HG02678 (cell line): Measurements from ENCODE around the gene PIGR.
A peak's percentile ranks its signal among the peaks of the same experiment; 100 is the strongest.

ENCODE experiments used
- ATAC-seq: cut with Tn5 transposase; IDR thresholded peaks from one replicate; pipeline ENCODE4 v1.9.1; 2021; ENCODE audit warnings: mild to moderate bottlenecking, moderate library complexity; ENCODE audit not compliant: unreplicated experiment

PIGR gene, protein sequence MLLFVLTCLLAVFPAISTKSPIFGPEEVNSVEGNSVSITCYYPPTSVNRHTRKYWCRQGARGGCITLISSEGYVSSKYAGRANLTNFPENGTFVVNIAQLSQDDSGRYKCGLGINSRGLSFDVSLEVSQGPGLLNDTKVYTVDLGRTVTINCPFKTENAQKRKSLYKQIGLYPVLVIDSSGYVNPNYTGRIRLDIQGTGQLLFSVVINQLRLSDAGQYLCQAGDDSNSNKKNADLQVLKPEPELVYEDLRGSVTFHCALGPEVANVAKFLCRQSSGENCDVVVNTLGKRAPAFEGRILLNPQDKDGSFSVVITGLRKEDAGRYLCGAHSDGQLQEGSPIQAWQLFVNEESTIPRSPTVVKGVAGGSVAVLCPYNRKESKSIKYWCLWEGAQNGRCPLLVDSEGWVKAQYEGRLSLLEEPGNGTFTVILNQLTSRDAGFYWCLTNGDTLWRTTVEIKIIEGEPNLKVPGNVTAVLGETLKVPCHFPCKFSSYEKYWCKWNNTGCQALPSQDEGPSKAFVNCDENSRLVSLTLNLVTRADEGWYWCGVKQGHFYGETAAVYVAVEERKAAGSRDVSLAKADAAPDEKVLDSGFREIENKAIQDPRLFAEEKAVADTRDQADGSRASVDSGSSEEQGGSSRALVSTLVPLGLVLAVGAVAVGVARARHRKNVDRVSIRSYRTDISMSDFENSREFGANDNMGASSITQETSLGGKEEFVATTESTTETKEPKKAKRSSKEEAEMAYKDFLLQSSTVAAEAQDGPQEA

DNA sequence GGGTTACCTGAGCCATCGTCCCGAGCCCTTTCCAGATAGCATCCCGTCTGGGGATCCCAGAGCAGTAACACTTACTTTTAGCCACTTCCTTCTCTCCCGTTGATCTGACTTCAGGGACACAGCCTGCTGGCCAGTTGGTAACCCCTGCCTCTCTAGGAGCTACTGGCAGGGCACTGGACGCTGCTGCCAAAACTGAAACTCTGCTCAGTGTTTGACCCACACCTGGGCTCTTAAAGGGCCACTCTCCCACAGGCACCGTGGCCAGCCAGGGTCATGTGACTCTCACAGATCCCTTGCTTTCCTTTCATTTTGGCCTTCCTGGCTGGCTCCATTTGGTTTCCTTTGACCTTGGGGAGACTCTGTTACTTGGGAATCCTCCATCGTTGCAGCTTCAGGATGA is at the start of gene PIGR:
Gene PIGR (minus strand): TSS at position 206 of the 400 bp plus-strand sequence. CDS start 5,935 bp downstream, outside the sequence.
- no peak for ATAC-seq

DNA sequence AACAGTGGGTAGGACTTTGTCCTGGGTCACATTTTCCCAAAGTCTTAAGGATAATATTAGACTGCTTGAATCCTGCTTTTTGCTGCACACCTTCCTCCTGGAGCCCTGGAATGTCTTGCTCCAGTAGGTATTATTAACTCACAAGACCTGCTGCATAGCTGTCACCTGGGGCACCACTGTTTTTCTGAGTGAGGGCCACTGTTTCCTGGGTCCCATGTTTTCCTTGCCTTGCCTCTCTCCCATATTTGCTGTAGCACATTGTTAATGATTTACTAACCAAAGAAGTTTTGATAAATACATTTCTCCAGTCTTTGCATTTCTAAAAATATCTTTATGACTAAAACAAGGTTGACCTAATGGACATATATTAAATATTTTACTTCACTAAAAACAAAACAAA is 46.5 kb upstream of the PIGR start:
- no peak for ATAC-seq

DNA sequence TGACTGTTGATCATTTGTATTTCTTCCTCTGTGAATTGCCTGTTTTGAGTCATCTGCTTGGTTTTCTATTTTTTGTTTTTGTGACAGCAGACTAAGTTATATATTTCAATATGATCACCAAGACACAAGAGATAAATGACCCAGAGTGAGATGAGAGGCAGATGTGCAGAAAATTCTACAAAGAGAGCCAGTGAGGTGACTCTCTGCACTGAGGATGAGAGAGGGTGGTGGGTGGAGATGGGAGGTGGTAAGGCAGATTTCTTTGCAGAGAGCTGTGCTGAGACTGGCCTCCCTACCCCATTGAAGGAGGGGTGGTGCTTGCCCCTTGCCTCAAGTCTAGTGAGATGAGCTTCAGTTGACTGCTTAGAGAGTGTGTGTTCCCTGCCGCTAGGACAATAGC is 41.6 kb upstream of the PIGR start:
- no peak for ATAC-seq

DNA sequence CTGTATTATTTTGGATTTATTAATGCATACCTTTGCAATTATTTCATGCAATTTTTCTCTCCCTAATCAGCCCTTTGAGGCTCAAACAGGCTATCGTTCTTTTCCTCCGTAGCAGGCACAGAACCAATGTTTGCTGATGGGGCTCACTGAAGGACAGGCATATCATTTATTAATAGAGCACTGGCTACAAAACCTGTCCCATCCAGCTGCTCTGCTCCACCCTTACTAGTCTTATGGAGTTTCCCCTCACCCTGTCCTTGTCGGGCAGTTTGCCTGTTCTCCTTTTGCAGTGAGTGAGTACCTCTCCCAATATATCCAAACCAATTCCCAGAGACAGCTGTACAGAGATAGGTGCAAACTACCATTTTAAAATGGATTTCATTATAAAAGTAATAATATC is 40.6 kb upstream of the PIGR start:
- ATAC-seq = no peak

DNA sequence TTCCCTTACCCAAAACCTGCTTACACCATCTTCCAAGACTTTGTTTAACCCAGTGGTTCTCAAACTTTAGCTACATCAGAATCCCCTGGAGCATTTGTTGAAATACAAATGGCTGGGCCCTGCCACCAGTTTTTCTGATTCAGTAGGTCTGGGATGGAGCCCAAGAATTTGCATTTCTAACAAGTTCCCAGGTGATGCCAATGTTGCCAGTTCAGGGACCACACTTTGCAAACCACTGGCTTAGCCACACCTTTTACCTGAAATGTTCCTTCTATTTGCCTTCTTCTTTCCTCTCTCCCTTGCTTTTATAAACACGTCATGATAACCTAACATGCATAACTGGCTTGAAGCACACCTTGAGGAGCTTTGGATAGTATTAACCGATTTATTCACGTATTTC is 40.1 kb upstream of the PIGR start:
- no peak for ATAC-seq

DNA sequence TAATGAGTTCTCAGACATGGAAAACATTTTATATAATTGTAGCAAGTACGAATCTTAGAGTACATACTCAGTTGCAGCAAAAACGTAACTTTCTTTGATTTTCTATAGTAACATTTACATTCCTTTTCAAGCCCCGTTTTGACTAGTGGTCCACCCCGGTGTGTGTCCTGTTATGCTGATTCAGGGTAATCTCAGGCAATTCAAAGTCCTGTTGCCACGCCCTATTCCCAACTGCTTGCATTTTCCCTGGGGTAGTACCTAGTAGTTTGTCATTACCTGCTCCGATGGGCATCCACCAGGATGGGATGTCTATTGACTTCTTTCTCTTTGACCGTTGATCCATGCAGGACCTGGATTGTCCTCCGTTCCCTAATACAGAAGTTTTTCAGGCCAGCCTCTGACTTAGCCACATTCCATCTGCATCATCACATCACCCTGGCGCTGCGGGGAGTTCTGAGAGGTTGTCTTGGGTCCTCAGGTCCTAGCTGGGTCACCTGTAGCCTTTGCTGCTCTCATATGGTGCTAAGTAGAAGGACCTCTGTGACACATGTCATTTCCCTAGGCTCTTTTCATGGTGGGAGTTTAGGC is 39.0 kb upstream of the PIGR start:
- no peak for ATAC-seq

DNA sequence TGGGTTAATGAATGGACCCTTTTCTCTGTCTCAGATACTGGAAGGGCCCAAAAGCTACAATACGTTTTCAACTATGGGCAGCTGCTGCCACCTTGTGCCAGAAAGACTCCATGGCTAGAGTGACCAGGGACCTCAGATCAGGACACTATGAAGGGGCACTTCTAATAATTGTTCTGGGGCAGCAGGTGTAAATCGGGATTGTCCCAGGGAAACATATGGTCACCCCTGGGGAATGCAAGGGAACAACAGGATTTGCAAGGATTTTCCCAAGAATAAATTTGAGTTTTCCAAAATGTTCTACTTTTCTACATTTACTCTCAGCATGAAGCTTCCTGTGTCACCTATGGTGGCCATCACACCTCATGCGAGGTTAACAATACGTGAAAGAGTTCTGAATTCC is 36.0 kb upstream of the PIGR start:
- peak; percentile 65 for ATAC-seq

DNA sequence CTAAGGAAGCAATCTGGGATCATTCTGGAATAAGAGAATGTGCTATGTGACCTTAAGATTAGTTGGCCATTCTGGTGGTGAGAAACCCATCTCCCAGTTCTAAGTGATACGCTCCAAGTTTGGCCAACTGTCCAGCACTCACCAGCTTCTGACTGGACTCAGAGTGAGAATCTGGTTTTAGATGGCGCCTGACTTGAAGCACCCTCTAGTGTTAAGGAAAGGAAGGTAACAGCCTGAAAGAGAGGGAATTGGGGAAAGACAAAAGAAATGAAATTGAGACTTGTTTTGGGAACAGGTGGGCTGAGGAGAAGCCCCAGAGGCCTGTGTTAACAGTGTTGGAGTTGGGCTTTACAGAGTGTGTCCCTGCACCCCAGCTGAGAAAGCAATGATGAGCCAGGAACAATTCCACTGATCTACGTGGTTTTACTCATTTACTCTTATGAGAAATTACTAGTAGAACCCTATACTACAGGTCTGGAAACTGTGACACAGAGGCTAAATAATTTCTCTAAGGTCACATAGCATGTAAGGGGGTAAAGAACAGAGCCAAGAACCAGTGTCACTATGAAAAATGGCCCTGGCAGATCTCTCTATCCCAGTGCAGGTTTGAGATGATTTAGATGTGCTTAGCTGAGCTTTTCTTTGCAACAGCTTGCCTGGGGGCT is 33.2 kb upstream of the PIGR start:
- ATAC-seq = no peak

DNA sequence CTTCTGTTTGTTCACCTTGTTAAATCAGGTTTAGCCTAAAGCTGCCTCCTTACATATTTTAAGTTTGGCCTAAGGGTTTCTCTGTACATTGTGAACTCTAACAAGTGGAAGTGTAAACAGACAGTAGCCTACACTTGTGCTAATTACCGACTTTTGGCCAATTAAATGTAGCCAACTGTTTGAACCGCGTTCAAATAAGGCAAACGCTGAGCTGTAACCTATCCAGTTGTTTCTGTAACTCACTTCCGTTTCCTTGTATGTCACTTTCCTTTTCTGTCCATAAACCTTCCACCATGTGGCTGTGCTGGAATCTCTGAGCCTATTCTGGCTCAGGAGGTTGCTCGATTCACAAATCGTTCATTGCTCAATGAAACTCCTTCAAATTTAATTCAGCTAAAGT is 32.0 kb upstream of the PIGR start:
- ATAC-seq = no peak

DNA sequence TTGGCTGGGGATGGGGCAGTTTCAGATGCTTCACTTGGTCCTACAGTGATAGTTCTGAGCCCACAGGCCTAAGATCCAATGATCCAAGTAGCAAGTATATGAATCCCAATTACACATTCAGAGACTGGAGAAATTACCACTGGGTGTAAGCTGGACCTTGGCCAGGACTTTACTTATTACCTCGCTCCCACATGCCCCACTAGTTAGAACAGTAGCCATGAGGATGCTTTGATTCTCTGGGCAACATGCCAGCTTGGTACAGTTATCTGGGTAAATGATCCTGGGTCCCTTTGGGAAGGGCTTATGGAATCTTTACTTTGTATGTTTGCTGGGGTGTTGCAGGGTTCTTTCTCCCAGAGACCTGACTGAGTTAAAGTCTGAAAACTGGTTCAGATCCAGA is 29.0 kb upstream of the PIGR start:
- ATAC-seq = no peak

DNA sequence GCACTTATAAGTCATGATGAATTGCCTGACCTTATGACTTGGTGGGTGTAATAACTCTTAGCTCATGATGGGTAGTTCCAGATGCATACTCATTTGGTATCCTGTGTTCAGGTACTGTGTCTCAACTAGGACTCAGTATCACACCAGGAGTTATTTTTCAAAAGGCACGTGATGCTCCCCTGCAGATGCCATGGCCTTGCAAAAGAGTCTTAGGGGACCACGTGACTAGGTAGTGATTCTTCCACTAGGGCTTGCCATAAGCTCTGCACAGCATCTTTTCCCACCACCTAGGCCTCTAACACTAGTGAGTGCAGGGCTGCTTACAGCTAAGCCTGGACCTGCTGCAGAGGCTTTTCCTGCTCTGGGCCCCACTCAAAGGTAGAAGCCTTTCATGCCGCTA is 27.9 kb upstream of the PIGR start:
- ATAC-seq = no peak

DNA sequence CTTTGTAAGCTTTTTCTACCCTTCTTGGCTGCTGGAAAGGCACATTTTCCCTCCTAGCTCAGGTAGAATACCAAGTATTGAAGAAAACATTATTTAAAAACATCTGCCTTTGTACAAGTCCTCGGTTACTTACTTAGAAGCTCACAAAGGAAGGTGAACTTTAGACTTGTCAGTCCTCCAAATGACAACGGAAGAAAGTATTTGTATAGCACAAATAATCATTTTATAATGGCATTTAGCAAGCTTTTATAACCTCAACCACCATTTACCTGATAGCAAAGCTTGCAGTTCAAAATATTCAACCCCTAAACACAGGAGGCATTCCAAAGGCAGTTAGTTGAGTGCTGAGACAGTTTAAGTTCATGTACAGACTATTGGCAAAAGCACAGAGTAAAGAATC is 26.5 kb upstream of the PIGR start:
- no peak for ATAC-seq

DNA sequence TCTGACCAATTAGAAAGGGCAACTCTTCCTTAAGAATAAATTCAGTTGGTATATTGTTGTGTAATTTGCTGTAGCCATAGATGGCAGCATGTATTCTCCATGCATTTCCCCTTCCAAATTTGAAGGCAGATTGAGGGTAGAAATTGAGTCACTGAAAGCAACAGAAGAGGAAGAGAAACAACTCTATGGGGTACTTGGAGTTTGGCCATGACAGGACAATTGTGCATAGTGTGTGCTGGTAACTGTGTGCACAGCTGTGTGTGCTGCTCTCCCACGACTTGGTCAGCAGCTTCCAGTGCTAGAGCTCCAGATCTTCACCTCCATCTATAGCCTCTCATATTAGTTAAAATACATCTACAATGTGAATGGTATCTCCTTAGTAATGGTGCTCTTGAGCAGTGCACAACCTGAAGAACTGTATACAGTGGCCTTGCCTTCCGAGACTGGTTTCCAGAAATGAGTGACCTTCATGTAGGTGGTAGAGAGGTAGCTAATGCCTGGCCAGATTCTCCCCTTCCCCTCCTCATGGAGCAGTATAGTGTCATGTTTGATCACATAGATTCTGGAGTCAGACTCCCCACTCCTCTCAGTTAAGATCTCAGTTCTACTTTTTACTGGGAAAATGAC is 24.9 kb upstream of the PIGR start:
- peak; percentile 53 for ATAC-seq

DNA sequence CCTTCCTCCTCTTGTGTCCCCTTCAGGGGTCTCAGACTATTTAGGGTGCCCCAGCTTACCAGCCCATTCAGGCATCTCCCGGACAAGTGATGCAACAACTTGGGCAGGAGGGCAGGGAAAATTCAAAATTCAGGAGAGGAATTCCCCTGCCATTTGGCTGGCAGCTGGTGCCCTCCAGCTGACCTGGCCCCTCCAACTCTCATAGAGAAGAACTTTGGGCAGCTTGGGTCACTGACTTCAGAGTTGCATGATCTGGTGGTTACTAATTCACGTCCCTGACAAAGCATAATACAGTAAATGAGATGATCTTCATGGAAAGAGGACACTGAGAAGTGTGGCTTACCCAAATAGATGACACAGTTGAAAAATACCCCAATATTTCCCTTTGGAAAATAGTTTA is 24.2 kb upstream of the PIGR start, which contains the start of gene FCAMR:
Gene FCAMR (minus strand): TSS at position 15 of the 400 bp plus-strand sequence. CDS start 335 bp downstream, outside the sequence.
- ATAC-seq = no peak

DNA sequence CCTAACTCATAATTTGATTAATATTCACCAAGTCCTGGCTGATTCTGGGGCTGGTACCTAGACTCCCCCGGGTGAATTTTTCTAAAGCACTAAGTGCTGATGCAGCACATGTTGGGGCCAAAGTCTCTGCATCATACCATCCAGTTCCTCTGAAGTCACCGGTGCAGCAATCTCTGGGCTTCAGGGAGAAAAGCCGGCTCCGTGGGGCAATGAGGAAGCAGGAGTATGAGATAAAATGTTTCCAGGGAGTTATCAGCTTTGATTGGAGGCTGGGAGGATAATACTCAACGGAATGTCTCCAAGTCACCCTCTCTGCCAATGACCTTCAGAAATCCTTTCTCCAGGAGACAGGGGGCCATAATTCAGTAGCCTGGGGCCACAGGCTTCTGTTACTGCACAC is 22.8 kb upstream of the PIGR start:
- no peak for ATAC-seq

DNA sequence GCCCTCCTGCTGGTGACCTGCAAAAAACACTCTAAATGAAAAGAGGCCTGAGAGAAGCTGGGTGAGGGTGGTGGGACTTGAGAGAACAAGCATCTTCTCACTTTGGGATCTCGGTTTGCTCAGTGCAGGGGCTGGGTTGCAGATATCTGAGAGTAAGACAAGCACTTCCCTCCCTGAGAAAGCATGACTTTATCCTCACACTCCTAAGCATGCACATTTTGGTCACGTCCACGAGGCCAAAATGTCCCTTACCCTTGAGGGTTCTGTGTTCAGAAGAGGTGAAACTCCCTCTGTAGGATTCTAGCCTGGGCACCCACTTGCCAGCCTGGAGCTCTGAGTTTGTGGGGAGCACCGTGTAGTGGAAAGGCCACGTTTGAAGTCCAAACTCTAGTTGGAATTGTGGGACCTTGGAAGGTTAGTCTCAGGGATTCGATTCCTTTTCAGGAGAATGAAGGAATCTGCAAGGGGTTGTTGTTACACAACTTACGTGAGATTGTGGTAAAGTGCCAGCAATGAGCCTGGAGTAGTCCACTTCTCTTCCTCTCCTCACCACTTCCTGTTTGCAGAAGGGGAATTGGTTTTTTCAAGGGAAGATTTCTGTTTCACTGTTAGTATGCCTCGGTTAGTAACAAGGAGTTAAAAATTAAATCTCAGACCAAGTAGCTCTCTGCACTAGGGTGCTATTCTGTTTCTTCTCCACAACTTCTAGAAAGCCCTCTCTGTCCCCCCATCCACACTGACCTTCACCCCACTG is 21.0 kb upstream of the PIGR start:
- ATAC-seq = peak; percentile 44

DNA sequence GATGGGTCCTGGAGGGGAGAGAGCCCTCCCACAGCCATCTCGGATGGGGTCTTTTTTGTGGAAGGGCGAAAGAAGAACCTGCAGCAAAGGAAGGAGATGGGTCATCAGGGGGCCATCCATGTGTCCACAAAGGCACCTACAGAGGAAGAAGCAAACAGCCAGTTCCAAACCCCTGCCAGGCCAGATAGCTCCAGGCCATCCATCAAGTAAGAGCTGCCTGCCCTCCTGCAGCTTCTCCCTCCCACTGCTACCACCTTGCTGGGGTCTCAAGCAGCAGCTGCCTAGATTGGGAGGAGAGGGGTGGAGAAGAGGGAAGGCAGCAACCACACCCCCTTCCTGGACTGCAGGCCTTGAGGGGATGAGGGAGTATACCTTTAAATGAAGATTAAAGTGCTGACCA is 19.5 kb upstream of the PIGR start:
- ATAC-seq = no peak

DNA sequence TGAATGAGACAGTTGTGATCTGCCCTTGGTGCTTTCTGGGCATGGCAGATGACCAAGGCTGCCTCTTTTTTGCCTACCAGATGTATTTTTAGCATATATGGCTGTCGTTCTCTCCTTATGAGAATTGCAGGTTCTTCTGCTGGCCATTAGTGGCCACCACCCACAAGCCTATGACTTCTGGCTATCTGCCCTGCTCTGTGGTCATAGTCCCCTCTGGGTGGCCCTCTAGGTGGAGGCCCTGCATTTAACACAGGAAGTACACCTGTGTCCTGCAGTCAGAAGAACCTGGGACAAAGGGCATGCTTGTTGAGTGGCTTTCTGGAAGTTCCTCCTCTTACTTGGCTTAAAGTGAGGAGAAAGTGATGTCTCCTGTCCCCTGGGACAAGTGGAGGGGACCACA is 17.5 kb upstream of the PIGR start:
- ATAC-seq = no peak

DNA sequence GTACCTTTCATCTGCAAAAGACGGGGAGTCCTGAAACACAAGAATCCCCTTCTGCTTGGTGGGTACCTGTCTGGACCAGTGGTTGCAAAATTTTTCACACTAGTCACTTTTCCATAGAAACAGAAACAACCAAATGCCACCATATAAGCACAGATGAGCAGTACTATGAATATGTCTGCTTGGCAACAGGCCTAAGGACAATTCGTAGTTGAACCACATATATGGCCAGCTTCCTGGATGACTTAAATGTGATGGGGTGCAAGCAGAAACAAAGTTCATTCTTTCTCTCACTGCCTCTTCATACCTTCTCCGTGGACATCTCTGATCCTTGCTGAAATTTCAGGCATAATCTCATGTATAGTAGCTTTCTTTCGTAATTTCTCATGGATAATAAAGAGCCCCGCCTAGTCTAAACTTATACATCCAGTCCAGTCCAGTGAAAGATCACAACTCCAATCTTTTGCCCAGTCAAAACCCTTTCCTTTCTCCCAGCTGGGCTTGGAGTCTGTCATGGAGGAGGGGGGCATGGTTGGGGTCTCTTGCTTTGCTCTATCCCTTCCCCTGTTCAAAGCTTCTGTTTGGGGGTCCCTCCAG is 16.9 kb upstream of the PIGR start:
- no peak for ATAC-seq

DNA sequence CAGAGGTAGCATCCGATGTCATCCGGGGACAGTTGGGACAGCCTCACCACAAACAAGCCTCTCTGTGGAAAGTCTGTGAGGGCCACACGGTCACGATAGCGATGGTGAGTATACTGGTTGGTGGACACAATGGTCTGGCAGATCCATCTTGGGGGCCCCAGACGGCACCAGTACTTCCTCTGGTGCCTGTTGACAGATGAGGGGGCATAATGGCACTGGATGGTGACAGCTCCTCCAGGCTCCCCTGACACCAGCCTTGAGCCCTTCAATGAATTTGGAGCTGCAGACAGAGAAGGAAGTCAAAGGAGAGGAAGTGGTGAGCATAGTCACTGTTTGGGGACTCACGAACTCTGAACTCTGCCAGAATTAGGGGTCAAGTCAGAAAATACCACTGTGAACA is 16.0 kb upstream of the PIGR start:
- ATAC-seq = no peak
